Keratinocyte (primary cell): Measurements from ENCODE around the gene PHLPP2. TPM values are rescaled to one million over a fixed set of nuclear protein-coding genes. Genes with fewer than 3 reads are reported as not detected.

Experiments
- DNase-seq: peaks from one replicate; pipeline ENCODE4 v3.0.0-alpha.2; 2011; ENCODE audit warnings: low read depth, missing footprints, low spot score
- FAIRE-seq: peaks from 2 replicates; lab custom pipeline; 2011; peaks lifted over from hg19 to GRCh38; lab: Jason Lieb, UNC
- H2AFZ ChIP-seq: 2 replicates; pipeline ENCODE4 v1.6.0; 2012; ENCODE audit warnings: low read length, control low read depth, inconsistent platforms; ENCODE audit not compliant: control insufficient read depth
- H3K27ac ChIP-seq: 2 replicates; pipeline ENCODE4 v1.5.1; 2011; ENCODE audit warnings: low read length; ENCODE audit not compliant: control insufficient read depth, insufficient read depth
- H3K27me3 ChIP-seq: 3 replicates; pipeline ENCODE4 v1.6.0; 2011; ENCODE audit warnings: low read length; ENCODE audit not compliant: control insufficient read depth, insufficient read depth; ENCODE audit errors: extremely low read depth
- H3K36me3 ChIP-seq, 2 experiments: 2 replicates in 1 of 2; 3 replicates in 1 of 2; pipeline ENCODE4 v1.5.1; 2011; ENCODE audit warnings: low read length in 2 of 2, mild to moderate bottlenecking in 1 of 2; ENCODE audit not compliant: control insufficient read depth in 2 of 2, insufficient read depth in 2 of 2; ENCODE audit errors: extremely low read depth in 1 of 2
- H3K4me1 ChIP-seq: 3 replicates; pipeline ENCODE4 v1.5.1; 2011; ENCODE audit warnings: low read length; ENCODE audit not compliant: control insufficient read depth, insufficient read depth; ENCODE audit errors: extremely low read depth
- H3K4me2 ChIP-seq: 3 replicates; pipeline ENCODE4 v1.6.0; 2011; ENCODE audit warnings: low read depth, low read length; ENCODE audit not compliant: control insufficient read depth, insufficient read depth; ENCODE audit errors: extremely low read depth
- H3K4me3 ChIP-seq, 3 experiments: fragments of 200-600 bp in 1 of 3; sonication (generic) in 1 of 3; 2 replicates in 2 of 3; 3 replicates in 1 of 3; pipeline ENCODE4 v1.5.1; 2011 to 2016; ENCODE audit warnings: low read length in 3 of 3, mild to moderate bottlenecking in 3 of 3, control low read depth in 2 of 3, inconsistent platforms in 1 of 3, low read depth in 1 of 3, mixed read lengths in 1 of 3, mixed run types in 1 of 3, moderate library complexity in 1 of 3; ENCODE audit not compliant: control insufficient read depth in 2 of 3, insufficient read depth in 2 of 3; ENCODE audit errors: extremely low read depth in 1 of 3
- H3K79me2 ChIP-seq: 2 replicates; pipeline ENCODE4 v1.6.0; 2012; ENCODE audit warnings: low read length; ENCODE audit not compliant: control insufficient read depth, insufficient read depth
- H3K9ac ChIP-seq: 3 replicates; pipeline ENCODE4 v1.6.0; 2011; ENCODE audit warnings: low read length; ENCODE audit not compliant: control insufficient read depth, insufficient read depth; ENCODE audit errors: extremely low read depth
- H3K9me1 ChIP-seq: 3 replicates; pipeline ENCODE4 v1.6.0; 2011; ENCODE audit warnings: low read length; ENCODE audit not compliant: control insufficient read depth, insufficient read depth; ENCODE audit errors: extremely low read depth
- H3K9me3 ChIP-seq: 2 replicates; pipeline ENCODE4 v1.5.1; 2012; ENCODE audit warnings: low read depth, low read length; ENCODE audit not compliant: control insufficient read depth
- H4K20me1 ChIP-seq: 3 replicates; pipeline ENCODE4 v1.6.0; 2011; ENCODE audit warnings: low read length; ENCODE audit not compliant: control insufficient read depth, insufficient read depth; ENCODE audit errors: extremely low read depth
- CTCF ChIP-seq, 3 experiments: IDR thresholded peaks in 1 of 3; conservative IDR thresholded peaks in 1 of 3; optimal IDR thresholded peaks in 1 of 3; 2 replicates in 2 of 3; 3 replicates in 1 of 3; pipeline versions ENCODE3 to v1.5.1; 2011; ENCODE audit warnings: low read length in 3 of 3, mild to moderate bottlenecking in 3 of 3, moderate library complexity in 2 of 3, control low read depth in 1 of 3, inconsistent platforms in 1 of 3; ENCODE audit not compliant: insufficient read depth in 2 of 3; ENCODE audit errors: extremely low read depth in 1 of 3
- EZH2 ChIP-seq: IDR thresholded peaks from one replicate; pipeline ENCODE4 v1.6.1; 2012; ENCODE audit warnings: inconsistent platforms, mild to moderate bottlenecking, low read length, moderate library complexity
- dilution Hi-C: fragments of 300-500 bp; cut with MboI; formaldehyde crosslinking; loops from one replicate; pipeline ENCODE4 v1.7.0; 2020; ENCODE audit warnings: low sequenced_read_pairs; ENCODE audit not compliant: extremely low pct_ligation_motif_present
- polyA plus RNA-seq, 5 experiments: library from polyadenylated mRNA; depleted of rRNA in 3 of 5; stranded (reverse) in 3 of 5; stranded (forward) in 1 of 5; unstranded in 1 of 5; fragments of >200 nt; gene quantifications; 1 replicate in 1 of 5; 2 replicates in 3 of 5; 3 replicates in 1 of 5; pipeline versions ENCODE4 v1.2.1 to v1.2.3, GENCODE V29; 2011 to 2012; ENCODE audit warnings: missing spikeins in 2 of 5, low read depth in 1 of 5, low replicate concordance in 1 of 5

Gene PHLPP2
- polyA plus RNA-seq, 1 donor (not counting 4 experiments of a cell fraction or from before 2014, with no cell fraction given), result 6.5 TPM

GRCh38 chr16:71758293-71758760 is 33.8 kb upstream of the PHLPP2 start:
- H2AFZ ChIP-seq, result no peak overlapping the region
- no peak overlapping the region for H3K4me2 ChIP-seq
- peaks cover 17 to 25% of the 10 kb centered on the region in 2 experiments for H3K36me3 ChIP-seq
- no peak overlapping the region for H3K9ac ChIP-seq
- dilution Hi-C loops, result no loop called here
- no peak overlapping the region for H3K27ac ChIP-seq
- no peaks in the 10 kb centered on the region for H3K27me3 ChIP-seq
- DNase-seq, result no peak
- no peaks in the 10 kb centered on the region for H3K4me1 ChIP-seq
- no peak for TF ChIP-seq CTCF (optimal IDR thresholded peaks at IDR 0.05 in 1 of 3, IDR thresholded peaks at IDR 0.05 in 1 of 3, conservative IDR thresholded peaks at IDR 0.05 in 1 of 3; ENCODE audit: extremely low read depth in 1 of 3, insufficient read depth in 2 of 3, low read length in 3 of 3)
- TF ChIP-seq EZH2, result no peak
- H3K79me2 ChIP-seq, result no peaks in the 10 kb centered on the region
- H4K20me1 ChIP-seq, result no peaks in the 10 kb centered on the region
- H3K9me3 ChIP-seq, result no peaks in the 10 kb centered on the region
- no peak for FAIRE-seq
- H3K9me1 ChIP-seq, result no peaks in the 10 kb centered on the region
- H3K4me3 ChIP-seq, result no peak overlapping the region

GRCh38 chr16:71754652-71755051 is 30.2 kb upstream of the PHLPP2 start:
- no peaks in the 10 kb centered on the region for H3K79me2 ChIP-seq
- no peak overlapping the region for H2AFZ ChIP-seq
- peaks cover 15 to 18% of the 10 kb centered on the region in 2 experiments for H3K36me3 ChIP-seq
- no peaks in the 10 kb centered on the region for H3K27me3 ChIP-seq
- H3K27ac ChIP-seq, result no peak overlapping the region
- dilution Hi-C loops, result no loop called here
- no peaks in the 10 kb centered on the region for H4K20me1 ChIP-seq
- no peaks in the 10 kb centered on the region for H3K4me1 ChIP-seq
- no peak overlapping the region for H3K4me3 ChIP-seq
- DNase-seq (no peak), FAIRE-seq (no peak)
- TF ChIP-seq CTCF (optimal IDR thresholded peaks at IDR 0.05 in 1 of 3, IDR thresholded peaks at IDR 0.05 in 1 of 3, conservative IDR thresholded peaks at IDR 0.05 in 1 of 3; ENCODE audit: extremely low read depth in 1 of 3, insufficient read depth in 2 of 3, low read length in 3 of 3) (no peak), EZH2 (no peak)
- no peaks in the 10 kb centered on the region for H3K9me3 ChIP-seq
- no peak overlapping the region for H3K9ac ChIP-seq
- H3K9me1 ChIP-seq, result no peaks in the 10 kb centered on the region
- H3K4me2 ChIP-seq, result no peak overlapping the region
